ENCODE data around the gene GPR37L1. TPM values are rescaled to one million over a fixed set of nuclear protein-coding genes. Genes with fewer than 3 reads are reported as not detected.

Gene GPR37L1
- total and polyA plus RNA-seq, 4 donors, result under 0.01 to 0.04 (median 0.02) TPM; not detected in 1

DNA sequence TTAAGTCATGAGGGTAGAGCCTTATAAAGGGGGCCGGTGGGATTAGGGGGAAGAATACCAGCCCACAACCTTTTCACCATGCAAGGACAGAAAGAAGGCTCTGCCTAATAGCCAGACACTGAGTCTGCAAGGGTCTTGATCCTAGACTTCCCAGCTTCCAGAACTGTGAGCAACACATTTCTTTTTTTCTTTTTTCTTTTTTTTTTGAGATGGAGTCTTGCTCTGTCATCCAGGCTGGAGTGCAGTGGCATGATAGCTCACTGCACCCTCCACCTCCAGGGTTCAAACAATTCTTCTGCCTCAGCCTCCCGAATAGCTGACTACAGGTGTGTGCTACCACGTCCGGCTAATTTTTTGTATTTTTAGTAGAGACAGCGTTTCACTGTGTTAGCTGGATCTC, 23.6 kb downstream of the GPR37L1 start:
- Histone ChIP-seq H3K36me3 (ENCODE audit: control insufficient read depth in 4 of 4, insufficient read depth in 3 of 4, low read depth in 1 of 4, low read length in 3 of 4) (no peaks in the 10 kb centered on the region), H3K27ac (ENCODE audit: low read depth in 1 of 2, low read length in 2 of 2) (no peak overlapping the region), H3K4me1 (ENCODE audit: control insufficient read depth in 4 of 4, insufficient read depth in 4 of 4, low read length in 3 of 4) (peaks cover 7 to 32% (median 19%) of the 10 kb centered on the region in 4 donors), H3K27me3 (ENCODE audit: control insufficient read depth in 4 of 4, insufficient read depth in 4 of 4, low read length in 3 of 4) (no peaks in the 10 kb centered on the region), H3K9me3 (ENCODE audit: control insufficient read depth in 4 of 4, low read length in 3 of 4) (no peaks in the 10 kb centered on the region), H3K9ac (ENCODE audit: low read depth in 1 of 2, low read length in 2 of 2) (no peak overlapping the region), H3K4me3 (ENCODE audit: low read depth in 1 of 3, low read length in 3 of 3) (no peak overlapping the region)
- no peak for DNase-seq (ENCODE audit: low spot score)
- TF ChIP-seq RXRA (IDR thresholded peaks at IDR 0.05) (no peak), ATF3 (IDR thresholded peaks at IDR 0.05) (no peak), SP1 (IDR thresholded peaks at IDR 0.05) (no peak), EGR1 (IDR thresholded peaks at IDR 0.05; ENCODE audit: low read depth in 2 of 2) (no peak), REST (IDR thresholded peaks at IDR 0.05) (no peak), GABPA (IDR thresholded peaks at IDR 0.05 in 1 of 2, conservative IDR thresholded peaks at IDR 0.05 in 1 of 2) (no peak), YY1 (IDR thresholded peaks at IDR 0.05) (no peak), TAF1 (conservative IDR thresholded peaks at IDR 0.05) (no peak), FOXA2 (IDR thresholded peaks at IDR 0.05) (no peak), NR2F2 (IDR thresholded peaks at IDR 0.05) (no peak), HNF4G (IDR thresholded peaks at IDR 0.05) (no peak), JUND (IDR thresholded peaks at IDR 0.05) (no peak)
- TF ChIP-seq, protein P1, sequence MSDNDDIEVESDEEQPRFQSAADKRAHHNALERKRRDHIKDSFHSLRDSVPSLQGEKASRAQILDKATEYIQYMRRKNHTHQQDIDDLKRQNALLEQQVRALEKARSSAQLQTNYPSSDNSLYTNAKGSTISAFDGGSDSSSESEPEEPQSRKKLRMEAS (IDR thresholded peaks at IDR 0.05), result no peak
- WGBS, result 95% methylated on average over 5 of the region's 5 CpGs

DNA sequence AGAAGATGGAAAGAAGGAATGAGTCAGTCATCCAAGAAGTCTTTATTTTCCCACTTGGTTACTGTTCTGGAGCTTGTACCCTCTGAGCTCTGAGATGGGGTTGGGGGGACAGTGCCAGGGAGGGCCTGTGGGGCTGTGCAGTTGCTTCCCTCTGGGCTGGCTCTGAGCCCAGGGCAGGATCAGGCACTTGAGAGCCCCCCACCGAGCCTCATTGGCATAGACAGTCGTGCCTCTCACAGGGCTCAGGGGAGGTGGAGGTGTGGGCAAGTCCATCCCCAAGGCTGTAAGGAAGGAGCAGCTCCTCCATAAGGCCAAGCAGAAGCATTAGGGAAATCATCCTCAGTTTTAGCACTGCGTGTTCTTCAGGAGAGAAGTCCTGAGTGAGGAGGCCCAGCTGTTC, 24.3 kb downstream of the GPR37L1 start:
- no peaks in the 10 kb centered on the region for H3K9me3 ChIP-seq (ENCODE audit: control insufficient read depth in 4 of 4, low read length in 3 of 4)
- no peak overlapping the region for H3K27ac ChIP-seq (ENCODE audit: low read depth in 1 of 2, low read length in 2 of 2)
- DNase-seq (ENCODE audit: low spot score), result no peak
- no peak for TF ChIP-seq HNF4A (conservative IDR thresholded peaks at IDR 0.05)
- TF ChIP-seq, protein P1 (IDR thresholded peaks at IDR 0.05), result no peak
- TF ChIP-seq GABPA (IDR thresholded peaks at IDR 0.05 in 1 of 2, conservative IDR thresholded peaks at IDR 0.05 in 1 of 2), result no peak
- no peak for TF ChIP-seq HNF4G (IDR thresholded peaks at IDR 0.05)
- TF ChIP-seq EGR1 (IDR thresholded peaks at IDR 0.05; ENCODE audit: low read depth in 2 of 2), result no peak
- TF ChIP-seq NR2F2 (IDR thresholded peaks at IDR 0.05), result no peak
- TF ChIP-seq FOXA1 (IDR thresholded peaks at IDR 0.05), result no peak
- 84% methylated on average over 3 of the region's 3 CpGs for whole genome bisulfite sequencing
- no peaks in the 10 kb centered on the region for H3K36me3 ChIP-seq (ENCODE audit: control insufficient read depth in 4 of 4, insufficient read depth in 3 of 4, low read depth in 1 of 4, low read length in 3 of 4)
- H3K27me3 ChIP-seq (ENCODE audit: control insufficient read depth in 4 of 4, insufficient read depth in 4 of 4, low read length in 3 of 4), result no peaks in the 10 kb centered on the region
- H3K9ac ChIP-seq (ENCODE audit: low read depth in 1 of 2, low read length in 2 of 2), result no peak overlapping the region
- no peak overlapping the region for H3K4me3 ChIP-seq (ENCODE audit: low read depth in 1 of 3, low read length in 3 of 3)
- H3K4me1 ChIP-seq (ENCODE audit: control insufficient read depth in 4 of 4, insufficient read depth in 4 of 4, low read length in 3 of 4), result peaks cover 7 to 24% (median 18%) of the 10 kb centered on the region in 4 donors

DNA sequence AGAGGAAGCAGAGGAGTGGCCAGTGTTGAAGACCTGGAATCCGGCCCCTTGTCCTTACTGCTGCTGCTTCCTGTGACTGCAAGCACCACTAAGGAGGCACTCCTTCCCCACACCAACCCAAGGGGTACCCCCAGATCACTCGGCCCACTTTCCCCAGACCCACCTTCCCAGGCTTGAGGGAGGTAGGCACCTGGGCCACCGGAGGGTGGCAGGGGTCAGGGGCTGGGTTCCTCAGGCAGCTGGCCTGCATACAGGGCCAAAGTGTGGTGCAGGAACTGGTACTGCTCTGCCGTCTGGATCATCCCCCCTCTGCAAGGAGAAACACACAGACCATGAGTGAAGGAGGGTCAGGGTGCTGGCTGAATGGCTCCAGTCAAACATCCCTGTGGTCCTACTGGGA, 25.7 kb downstream of the GPR37L1 start:
- Histone ChIP-seq H3K4me3 (ENCODE audit: low read depth in 1 of 3, low read length in 3 of 3) (no peak overlapping the region), H3K4me1 (ENCODE audit: control insufficient read depth in 4 of 4, insufficient read depth in 4 of 4, low read length in 3 of 4) (peaks cover 0 to 10% (median 6%) of the 10 kb centered on the region in 4 donors), H3K36me3 (ENCODE audit: control insufficient read depth in 4 of 4, insufficient read depth in 3 of 4, low read depth in 1 of 4, low read length in 3 of 4) (no peaks in the 10 kb centered on the region), H3K27ac (ENCODE audit: low read depth in 1 of 2, low read length in 2 of 2) (no peak overlapping the region), H3K27me3 (ENCODE audit: control insufficient read depth in 4 of 4, insufficient read depth in 4 of 4, low read length in 3 of 4) (no peaks in the 10 kb centered on the region), H3K9me3 (ENCODE audit: control insufficient read depth in 4 of 4, low read length in 3 of 4) (no peaks in the 10 kb centered on the region), H3K9ac (ENCODE audit: low read depth in 1 of 2, low read length in 2 of 2) (no peak overlapping the region)
- no peak for TF ChIP-seq YY1 (IDR thresholded peaks at IDR 0.05)
- TF ChIP-seq FOXA1 (IDR thresholded peaks at IDR 0.05), result no peak
- TF ChIP-seq FOXA2 (IDR thresholded peaks at IDR 0.05), result no peak
- no peak for TF ChIP-seq NR2F2 (IDR thresholded peaks at IDR 0.05)
- no peak for TF ChIP-seq HNF4G (IDR thresholded peaks at IDR 0.05)
- no peak for TF ChIP-seq JUND (IDR thresholded peaks at IDR 0.05)
- TF ChIP-seq GABPA (IDR thresholded peaks at IDR 0.05 in 1 of 2, conservative IDR thresholded peaks at IDR 0.05 in 1 of 2), result no peak
- no peak for TF ChIP-seq EGR1 (IDR thresholded peaks at IDR 0.05; ENCODE audit: low read depth in 2 of 2)
- TF ChIP-seq, protein P2, sequence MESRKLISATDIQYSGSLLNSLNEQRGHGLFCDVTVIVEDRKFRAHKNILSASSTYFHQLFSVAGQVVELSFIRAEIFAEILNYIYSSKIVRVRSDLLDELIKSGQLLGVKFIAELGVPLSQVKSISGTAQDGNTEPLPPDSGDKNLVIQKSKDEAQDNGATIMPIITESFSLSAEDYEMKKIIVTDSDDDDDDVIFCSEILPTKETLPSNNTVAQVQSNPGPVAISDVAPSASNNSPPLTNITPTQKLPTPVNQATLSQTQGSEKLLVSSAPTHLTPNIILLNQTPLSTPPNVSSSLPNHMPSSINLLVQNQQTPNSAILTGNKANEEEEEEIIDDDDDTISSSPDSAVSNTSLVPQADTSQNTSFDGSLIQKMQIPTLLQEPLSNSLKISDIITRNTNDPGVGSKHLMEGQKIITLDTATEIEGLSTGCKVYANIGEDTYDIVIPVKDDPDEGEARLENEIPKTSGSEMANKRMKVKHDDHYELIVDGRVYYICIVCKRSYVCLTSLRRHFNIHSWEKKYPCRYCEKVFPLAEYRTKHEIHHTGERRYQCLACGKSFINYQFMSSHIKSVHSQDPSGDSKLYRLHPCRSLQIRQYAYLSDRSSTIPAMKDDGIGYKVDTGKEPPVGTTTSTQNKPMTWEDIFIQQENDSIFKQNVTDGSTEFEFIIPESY (IDR thresholded peaks at IDR 0.05), result no peak
- no peak for DNase-seq (ENCODE audit: low spot score)
- 86% methylated on average over 4 of the region's 4 CpGs for WGBS
